Activated B cell treated with CpG ODN at 0.5 μM for 24 hours (primary cell): ENCODE measurements around the gene MMP15. TPM values are rescaled to one million over a fixed set of nuclear protein-coding genes. Genes with fewer than 3 reads are reported as not detected.
"Not testable (repeated sequence)": the region's sequence is repeated elsewhere in the genome, so short reads cannot be mapped to it uniquely, and the experiment has no call there.

Source experiments
- ATAC-seq: fragments of 200-7000 bp; cut with Tn5 transposase; one replicate; pipeline ENCODE4 v1.10.0; 2021; ENCODE audit warnings: low read depth, mild to moderate bottlenecking, moderate library complexity
- CTCF ChIA-PET: fragments of 350-600 bp; sonication (Branson Sonifier 250); formaldehyde crosslinking; loops from one replicate; lab custom pipeline; 2021; ENCODE audit warnings: antibody characterized with exemption; lab: Charles Lee
- POLR2A ChIA-PET: fragments of 350-600 bp; sonication (Branson Sonifier 250); formaldehyde crosslinking; loops from one replicate; lab custom pipeline; 2021; ENCODE audit warnings: antibody characterized with exemption; lab: Charles Lee
- DNase-seq: peaks from one replicate; pipeline ENCODE4 v3.0.0; 2022
- H3K27ac Mint-ChIP-seq: one replicate; pipeline ENCODE4 v1.8.0; 2020; ENCODE audit warnings: mixed read lengths
- H3K27me3 Mint-ChIP-seq: one replicate; pipeline ENCODE4 v1.8.0; 2021; ENCODE audit warnings: mixed read lengths
- H3K36me3 Mint-ChIP-seq: one replicate; pipeline ENCODE4 v1.8.0; 2021; ENCODE audit warnings: low read depth, mixed read lengths
- H3K4me1 Mint-ChIP-seq: one replicate; pipeline ENCODE4 v1.8.0; 2021; ENCODE audit warnings: mixed read lengths
- H3K4me3 Mint-ChIP-seq: one replicate; pipeline ENCODE4 v1.8.0; 2020; ENCODE audit warnings: mild to moderate bottlenecking, mixed read lengths
- H3K9me3 Mint-ChIP-seq: one replicate; pipeline ENCODE4 v1.8.0; 2020; ENCODE audit warnings: mixed read lengths
- CTCF ChIP-seq: fragments of 200-600 bp; IDR thresholded peaks from one replicate; pipeline ENCODE4 v1.8.0; 2022; ENCODE audit warnings: antibody characterized with exemption, mild to moderate bottlenecking
- intact Hi-C: fragments of 100-400 bp; cut with micrococcal nuclease; formaldehyde crosslinking; loops from one replicate; pipeline ENCODE4 v1.15.1; 2024
- total RNA-seq: library from RNA; stranded (reverse); gene quantifications from 2 replicates; pipeline ENCODE4 v1.2.3, GENCODE V29; 2022

The MMP15 gene
- total RNA-seq, 1 donor from 2014 or later, result 0.60 TPM

GRCh38 chr16:58057784-58058183, 32.2 kb downstream of the MMP15 start:
- no peaks in the 10 kb centered on the region for H3K4me1 Mint-ChIP-seq
- H3K4me3 Mint-ChIP-seq, result no peak overlapping the region
- CTCF ChIA-PET, result no interaction called here
- intact Hi-C loops, result no loop called here
- H3K27me3 Mint-ChIP-seq, result no peaks in the 10 kb centered on the region
- POLR2A ChIA-PET, result no interaction called here
- H3K27ac Mint-ChIP-seq, result no peak overlapping the region
- no peak for TF ChIP-seq CTCF
- no peaks in the 10 kb centered on the region for H3K36me3 Mint-ChIP-seq
- H3K9me3 Mint-ChIP-seq, result no peaks in the 10 kb centered on the region
- no peak for DNase-seq
- ATAC-seq, result no peak

GRCh38 chr16:58062821-58063220, 37.3 kb downstream of the MMP15 start:
- Mint-ChIP-seq H3K9me3 (no peaks in the 10 kb centered on the region), H3K4me3 (no peak overlapping the region), H3K36me3 (no peaks in the 10 kb centered on the region), H3K4me1 (no peaks in the 10 kb centered on the region), H3K27me3 (no peaks in the 10 kb centered on the region), H3K27ac (no peak overlapping the region)
- POLR2A ChIA-PET, result no interaction called here
- DNase-seq (no peak), ATAC-seq (no peak)
- CTCF ChIA-PET, result no interaction called here
- intact Hi-C loops, result no loop called here
- no peak for TF ChIP-seq CTCF

GRCh38 chr16:58063377-58064076, 38.0 kb downstream of the MMP15 start:
- no peak for TF ChIP-seq CTCF
- no peak overlapping the region for H3K4me3 Mint-ChIP-seq
- H3K4me1 Mint-ChIP-seq, result no peaks in the 10 kb centered on the region
- H3K36me3 Mint-ChIP-seq, result no peaks in the 10 kb centered on the region
- no peak overlapping the region for H3K27ac Mint-ChIP-seq
- DNase-seq (no peak), ATAC-seq (no peak)
- POLR2A ChIA-PET, result no interaction called here
- no peaks in the 10 kb centered on the region for H3K9me3 Mint-ChIP-seq
- CTCF ChIA-PET, result no interaction called here
- no peaks in the 10 kb centered on the region for H3K27me3 Mint-ChIP-seq
- intact Hi-C loops, result no loop called here

- intact Hi-C loops, result no loop called here
- Mint-ChIP-seq H3K9me3 (peaks cover 8% of the 10 kb centered on the region), H3K27ac (no peak overlapping the region), H3K36me3 (no peaks in the 10 kb centered on the region), H3K27me3 (peaks cover 2% of the 10 kb centered on the region), H3K4me3 (no peak overlapping the region), H3K4me1 (no peaks in the 10 kb centered on the region)
- ATAC-seq (no peak), DNase-seq (no peak)
- TF ChIP-seq CTCF, result no peak
- ChIA-PET CTCF (no interaction called here), POLR2A (no interaction called here)
Measured at GRCh38 chr16:58070585-58070984, 45.0 kb downstream of the MMP15 start.

GRCh38 chr16:58072134-58072533, 46.6 kb downstream of the MMP15 start:
- DNase-seq, intact Hi-C loops, H3K27me3 Mint-ChIP-seq, H3K4me3 Mint-ChIP-seq, ATAC-seq, POLR2A ChIA-PET, H3K4me1 Mint-ChIP-seq, H3K27ac Mint-ChIP-seq, H3K36me3 Mint-ChIP-seq, CTCF ChIA-PET: not testable (repeated sequence)
- H3K9me3 Mint-ChIP-seq, result peaks cover 14% of the 10 kb centered on the region

GRCh38 chr16:58073086-58073485, 47.5 kb downstream of the MMP15 start:
- H3K4me1 Mint-ChIP-seq, intact Hi-C loops, H3K27ac Mint-ChIP-seq, H3K36me3 Mint-ChIP-seq, POLR2A ChIA-PET, H3K4me3 Mint-ChIP-seq, DNase-seq, ATAC-seq, CTCF ChIA-PET, H3K27me3 Mint-ChIP-seq: not testable (repeated sequence)
- H3K9me3 Mint-ChIP-seq, result peaks cover 14% of the 10 kb centered on the region
